Upper lobe of left lung (tissue), 6 donors: ENCODE data around the gene CUX1. TPM values are rescaled to one million over a fixed set of nuclear protein-coding genes. Genes with fewer than 3 reads are reported as not detected.
"Not testable (repeated sequence)": the region's sequence is repeated elsewhere in the genome, so short reads cannot be mapped to it uniquely, and the experiment has no call there.

Experiments
- ATAC-seq, 2 donors: fragments of 200-7000 bp; cut with Tn5 transposase; one replicate each; pipeline ENCODE4 v1.9.1; 2022; ENCODE audit warnings: mild to moderate bottlenecking in 2 of 2, moderate library complexity in 2 of 2; ENCODE audit not compliant: low FRiP score in 2 of 2
- DNase-seq, 2 donors: peaks; one replicate each; pipeline ENCODE4 v3.0.0-alpha.2; 2019 to 2020
- H3K27ac ChIP-seq, 4 donors: fragments of 200-600 bp; sonication (generic); one replicate each; pipeline ENCODE4 v1.5.1; 2016 to 2019
- H3K27me3 ChIP-seq, 4 donors: fragments of 200-600 bp; sonication (generic); one replicate each; pipeline ENCODE4 v1.5.1; 2017 to 2019
- H3K36me3 ChIP-seq, 4 donors: fragments of 200-600 bp; sonication (generic); one replicate each; pipeline ENCODE4 v1.5.1; 2016 to 2019
- H3K4me1 ChIP-seq, 4 donors: fragments of 200-600 bp; sonication (generic); one replicate each; pipeline ENCODE4 v1.5.1; 2018 to 2019
- H3K4me3 ChIP-seq, 4 donors: fragments of 200-600 bp; sonication (generic); one replicate each; pipeline ENCODE4 v1.5.1; 2017 to 2019; ENCODE audit warnings: mild to moderate bottlenecking in 2 of 4, moderate library complexity in 1 of 4
- H3K9me3 ChIP-seq, 4 donors: fragments of 200-600 bp; sonication (generic); one replicate each; pipeline ENCODE4 v1.5.1; 2018 to 2019
- EP300 ChIP-seq, 4 donors: sonication (generic); formaldehyde crosslinking; IDR thresholded peaks; one replicate each; pipeline ENCODE4 v1.5.1; 2017; ENCODE audit warnings: antibody characterized with exemption in 4 of 4, control low read depth in 2 of 4
- POLR2A ChIP-seq, 4 donors: fragments of 450-650 bp; IDR thresholded peaks; one replicate each; pipeline ENCODE4 v1.5.1; 2016 to 2017; ENCODE audit warnings: antibody characterized with exemption in 4 of 4, mild to moderate bottlenecking in 2 of 4
- POLR2AphosphoS5 ChIP-seq, 2 donors: sonication (generic); formaldehyde crosslinking; IDR thresholded peaks; one replicate each; pipeline ENCODE4 v1.5.1; 2017; ENCODE audit warnings: antibody characterized with exemption in 2 of 2
- whole genome bisulfite sequencing, 2 donors: methylation state at CpG; one replicate each; pipeline ENCODE4 v1.1.5; 2017 to 2018; 5-methylcytosine and 5-hydroxymethylcytosine counted together
- total RNA-seq, 6 donors: library from RNA; depleted of rRNA in 4 of 6; stranded (reverse); fragments of >200 nt in 4 of 6; gene quantifications; one replicate each; pipeline versions ENCODE4 v1.1.0 to v1.2.1, GENCODE V29; 2016 to 2021
- TF ChIP-seq, protein P1 (sequence below), 6 experiments: fragments of 450-650 bp in 4 of 6; fragments of 200-600 bp in 2 of 6; sonication (generic) in 2 of 6; IDR thresholded peaks; one replicate each; pipeline ENCODE4 v1.5.1; 2016 to 2019; ENCODE audit warnings: antibody characterized with exemption in 6 of 6
- donor health status: DM: no; HTN: no; CAD: no; lungs with moderate emphysema.
- donor health status: DM: no; HTN: yes; CAD: no; lungs with severe emphysema.

The CUX1 gene
- total RNA-seq, 6 donors from 2014 or later = 106 to 188 (median 115) TPM

DNA sequence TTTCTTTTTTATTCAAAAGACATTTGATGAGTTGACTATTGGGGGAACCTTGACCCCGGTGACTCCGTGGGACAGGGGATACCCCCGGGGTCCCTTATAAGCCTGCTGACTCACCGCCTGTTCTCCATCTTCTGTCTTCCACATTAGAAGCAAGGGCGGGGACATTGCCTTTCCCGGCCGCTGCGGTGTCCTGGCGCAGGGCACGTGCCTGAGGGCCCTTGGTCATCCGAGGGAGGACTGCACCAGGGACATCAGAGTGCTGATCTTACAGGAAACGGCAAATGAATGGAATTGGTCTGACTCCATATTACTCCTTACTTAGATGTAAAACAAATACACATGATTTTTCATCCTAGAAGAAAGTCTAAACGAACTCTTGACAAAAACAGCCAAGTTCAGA is 170.1 kb downstream of the CUX1 start:
- H3K36me3 ChIP-seq = peaks cover 0 to 5% (median 0%) of the 10 kb centered on the region in 4 donors
- 82 to 92% methylated on average over 10 to 13 of the region's 13 CpGs for WGBS, 2 donors
- no peak overlapping the region for H3K27ac ChIP-seq
- no peak for ATAC-seq
- TF ChIP-seq POLR2AphosphoS5 (IDR thresholded peaks at IDR 0.05) = no peak
- TF ChIP-seq EP300 (IDR thresholded peaks at IDR 0.05) = no peak
- H3K27me3 ChIP-seq = no peaks in the 10 kb centered on the region
- H3K9me3 ChIP-seq = no peaks in the 10 kb centered on the region
- H3K4me1 ChIP-seq = peaks cover 0 to 9% (median 0%) of the 10 kb centered on the region in 4 donors
- peak in 1 of 2 donors; percentile 65 for DNase-seq
- no peak overlapping the region for H3K4me3 ChIP-seq

DNA sequence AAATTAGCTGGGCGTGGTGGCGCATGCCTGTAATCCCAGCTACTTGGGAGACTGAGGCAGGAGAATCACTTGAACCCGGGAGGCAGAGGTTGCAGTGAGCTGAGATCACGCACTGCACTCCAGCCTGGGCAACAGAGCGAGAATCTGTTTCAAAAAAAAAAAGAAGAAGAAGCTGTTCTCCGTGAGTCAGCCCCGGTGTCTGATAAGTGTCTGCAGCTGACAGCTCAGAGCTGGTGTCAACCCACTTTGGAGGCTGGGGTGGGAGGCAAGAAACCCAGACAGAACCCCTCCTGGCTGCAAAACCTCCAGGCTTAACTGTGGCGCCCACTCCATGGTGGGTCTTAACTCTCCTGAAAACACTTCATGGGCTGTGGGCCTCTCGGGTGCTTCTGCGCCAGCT is 170.6 kb downstream of the CUX1 start:
- H3K27me3 ChIP-seq, H3K27ac ChIP-seq, H3K4me1 ChIP-seq, H3K9me3 ChIP-seq, DNase-seq, ATAC-seq, H3K4me3 ChIP-seq, H3K36me3 ChIP-seq: not testable (repeated sequence)
- WGBS, 2 donors = 87 to 94% methylated on average over 9 to 10 of the region's 10 CpGs

DNA sequence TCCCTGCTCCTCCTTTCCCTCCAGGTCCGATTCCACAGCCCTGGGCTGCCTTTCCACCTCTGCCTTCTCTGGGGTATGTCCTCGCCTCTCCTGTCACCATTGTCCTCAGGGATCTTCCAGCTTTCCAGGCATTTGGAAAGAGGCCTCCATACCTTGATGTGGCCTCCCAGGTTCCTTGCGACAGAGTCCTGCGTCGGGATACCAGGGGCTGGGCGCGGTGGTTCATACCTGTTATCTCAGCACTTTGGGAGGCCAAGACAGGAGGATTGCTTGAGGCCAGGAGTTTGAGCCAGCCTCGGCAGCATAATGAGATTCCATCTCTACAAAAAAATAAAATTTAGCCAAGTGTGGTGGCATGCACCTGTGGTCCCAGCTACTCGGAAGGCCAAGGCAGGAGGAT is 171.1 kb downstream of the CUX1 start:
- 89 to 96% methylated on average over 9 of the region's 9 CpGs for WGBS, 2 donors
- Histone ChIP-seq H3K9me3 (no peaks in the 10 kb centered on the region), H3K4me3 (no peak overlapping the region), H3K4me1 (peaks cover 0 to 9% (median 0%) of the 10 kb centered on the region in 4 donors), H3K36me3 (peaks cover 0 to 5% (median 0%) of the 10 kb centered on the region in 4 donors), H3K27me3 (no peaks in the 10 kb centered on the region), H3K27ac (no peak overlapping the region)
- no peak for DNase-seq
- TF ChIP-seq EP300 (IDR thresholded peaks at IDR 0.05) = no peak
- no peak for TF ChIP-seq POLR2AphosphoS5 (IDR thresholded peaks at IDR 0.05)
- TF ChIP-seq POLR2A (IDR thresholded peaks at IDR 0.05) = no peak
- TF ChIP-seq, protein P1, sequence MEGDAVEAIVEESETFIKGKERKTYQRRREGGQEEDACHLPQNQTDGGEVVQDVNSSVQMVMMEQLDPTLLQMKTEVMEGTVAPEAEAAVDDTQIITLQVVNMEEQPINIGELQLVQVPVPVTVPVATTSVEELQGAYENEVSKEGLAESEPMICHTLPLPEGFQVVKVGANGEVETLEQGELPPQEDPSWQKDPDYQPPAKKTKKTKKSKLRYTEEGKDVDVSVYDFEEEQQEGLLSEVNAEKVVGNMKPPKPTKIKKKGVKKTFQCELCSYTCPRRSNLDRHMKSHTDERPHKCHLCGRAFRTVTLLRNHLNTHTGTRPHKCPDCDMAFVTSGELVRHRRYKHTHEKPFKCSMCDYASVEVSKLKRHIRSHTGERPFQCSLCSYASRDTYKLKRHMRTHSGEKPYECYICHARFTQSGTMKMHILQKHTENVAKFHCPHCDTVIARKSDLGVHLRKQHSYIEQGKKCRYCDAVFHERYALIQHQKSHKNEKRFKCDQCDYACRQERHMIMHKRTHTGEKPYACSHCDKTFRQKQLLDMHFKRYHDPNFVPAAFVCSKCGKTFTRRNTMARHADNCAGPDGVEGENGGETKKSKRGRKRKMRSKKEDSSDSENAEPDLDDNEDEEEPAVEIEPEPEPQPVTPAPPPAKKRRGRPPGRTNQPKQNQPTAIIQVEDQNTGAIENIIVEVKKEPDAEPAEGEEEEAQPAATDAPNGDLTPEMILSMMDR (IDR thresholded peaks at IDR 0.05) = no peak
- ATAC-seq = no peak

GRCh38 chr7:101989101-101989500 is 171.7 kb downstream of the CUX1 start:
- no peak overlapping the region for H3K4me3 ChIP-seq
- TF ChIP-seq POLR2AphosphoS5 (IDR thresholded peaks at IDR 0.05) (no peak), EP300 (IDR thresholded peaks at IDR 0.05) (no peak), POLR2A (IDR thresholded peaks at IDR 0.05) (no peak)
- TF ChIP-seq, protein P1 (IDR thresholded peaks at IDR 0.05) = no peak
- H3K27me3 ChIP-seq = no peaks in the 10 kb centered on the region
- no peak for ATAC-seq
- H3K4me1 ChIP-seq = peaks cover 0 to 9% (median 0%) of the 10 kb centered on the region in 4 donors
- peak in 1 of 2 donors; percentile 43 for DNase-seq
- 93 to 94% methylated on average over 20 of the region's 20 CpGs for WGBS, 2 donors
- H3K36me3 ChIP-seq = peaks cover 0 to 5% (median 0%) of the 10 kb centered on the region in 4 donors
- no peaks in the 10 kb centered on the region for H3K9me3 ChIP-seq
- no peak overlapping the region for H3K27ac ChIP-seq

GRCh38 chr7:101990811-101991418 is 173.5 kb downstream of the CUX1 start:
- Histone ChIP-seq H3K9me3 (no peaks in the 10 kb centered on the region), H3K36me3 (peaks cover 0 to 5% (median 0%) of the 10 kb centered on the region in 4 donors), H3K27me3 (no peaks in the 10 kb centered on the region), H3K27ac (no peak overlapping the region), H3K4me3 (no peak overlapping the region), H3K4me1 (peaks cover 0 to 1% (median 0%) of the 10 kb centered on the region in 4 donors)
- TF ChIP-seq POLR2A (IDR thresholded peaks at IDR 0.05) (no peak), POLR2AphosphoS5 (IDR thresholded peaks at IDR 0.05) (no peak), EP300 (IDR thresholded peaks at IDR 0.05) (no peak)
- TF ChIP-seq, protein P1 (IDR thresholded peaks at IDR 0.05) = no peak
- 79 to 83% methylated on average over 17 of the region's 17 CpGs for WGBS, 2 donors
- peak in 1 of 2 donors; percentile 32 for ATAC-seq
- DNase-seq = no peak

GRCh38 chr7:101991860-101992259 is 174.4 kb downstream of the CUX1 start:
- H3K4me3 ChIP-seq = no peak overlapping the region
- 83 to 88% methylated on average over 3 of the region's 3 CpGs for WGBS, 2 donors
- H3K36me3 ChIP-seq = peaks cover 0 to 5% (median 0%) of the 10 kb centered on the region in 4 donors
- H3K27me3 ChIP-seq = no peaks in the 10 kb centered on the region
- ATAC-seq = no peak
- TF ChIP-seq POLR2AphosphoS5 (IDR thresholded peaks at IDR 0.05) = no peak
- no peak for DNase-seq
- H3K27ac ChIP-seq = no peak overlapping the region
- H3K4me1 ChIP-seq = no peaks in the 10 kb centered on the region
- no peaks in the 10 kb centered on the region for H3K9me3 ChIP-seq
